Non-pigmented ciliary epithelial cell (primary cell): ENCODE results near the gene TACR2.
A peak's percentile ranks its signal among the peaks of the same experiment; 100 is the strongest.
"Not testable (repeated sequence)": the region's sequence is repeated elsewhere in the genome, so short reads cannot be mapped to it uniquely, and the experiment has no call there.

ENCODE experiments used
- DNase-seq: peaks from one replicate; pipeline ENCODE4 v3.0.0-alpha.2; 2010; ENCODE audit warnings: low read depth

TACR2 gene

GRCh38 chr10:69450395-69450794 lies 33.7 kb upstream of the TACR2 start:
- DNase-seq = not testable (repeated sequence)

- DNase-seq = no peak
Observed at GRCh38 chr10:69449841-69450240, 33.1 kb upstream of the TACR2 start.

GRCh38 chr10:69446650-69447151 lies 30.0 kb upstream of the TACR2 start:
- DNase-seq = peak; percentile 83

GRCh38 chr10:69446229-69446628 lies 29.5 kb upstream of the TACR2 start:
- no peak for DNase-seq

GRCh38 chr10:69445041-69445440 lies 28.3 kb upstream of the TACR2 start:
- DNase-seq = no peak

GRCh38 chr10:69443354-69443753 lies 26.6 kb upstream of the TACR2 start:
- DNase-seq = no peak

GRCh38 chr10:69439813-69440506 lies 23.2 kb upstream of the TACR2 start:
- DNase-seq = no peak

- no peak for DNase-seq
Observed at GRCh38 chr10:69439350-69439739, 22.6 kb upstream of the TACR2 start.

GRCh38 chr10:69438536-69439349 lies 22.0 kb upstream of the TACR2 start:
- DNase-seq = no peak

- no peak for DNase-seq
Observed at GRCh38 chr10:69437321-69438259, 20.9 kb upstream of the TACR2 start.

GRCh38 chr10:69435966-69436520 lies 19.3 kb upstream of the TACR2 start:
- DNase-seq = no peak

- no peak for DNase-seq
Observed at GRCh38 chr10:69434926-69435325, 18.2 kb upstream of the TACR2 start.

GRCh38 chr10:69434169-69434568 lies 17.5 kb upstream of the TACR2 start:
- DNase-seq = no peak

- no peak for DNase-seq
Observed at GRCh38 chr10:69428165-69428564, 11.4 kb upstream of the TACR2 start.

- no peak for DNase-seq
Observed at GRCh38 chr10:69426376-69426727, 9.6 kb upstream of the TACR2 start.

GRCh38 chr10:69425511-69426298 lies 9.0 kb upstream of the TACR2 start:
- DNase-seq = no peak

GRCh38 chr10:69425041-69425440 lies 8.3 kb upstream of the TACR2 start:
- DNase-seq = no peak

- DNase-seq = no peak
Observed at GRCh38 chr10:69422676-69423075, 6.0 kb upstream of the TACR2 start.

GRCh38 chr10:69421611-69422308 lies 5.0 kb upstream of the TACR2 start:
- no peak for DNase-seq

GRCh38 chr10:69419744-69420126 lies 3.0 kb upstream of the TACR2 start:
- DNase-seq = no peak
